ENCODE measurements around the gene STK24.

Gene STK24

DNA sequence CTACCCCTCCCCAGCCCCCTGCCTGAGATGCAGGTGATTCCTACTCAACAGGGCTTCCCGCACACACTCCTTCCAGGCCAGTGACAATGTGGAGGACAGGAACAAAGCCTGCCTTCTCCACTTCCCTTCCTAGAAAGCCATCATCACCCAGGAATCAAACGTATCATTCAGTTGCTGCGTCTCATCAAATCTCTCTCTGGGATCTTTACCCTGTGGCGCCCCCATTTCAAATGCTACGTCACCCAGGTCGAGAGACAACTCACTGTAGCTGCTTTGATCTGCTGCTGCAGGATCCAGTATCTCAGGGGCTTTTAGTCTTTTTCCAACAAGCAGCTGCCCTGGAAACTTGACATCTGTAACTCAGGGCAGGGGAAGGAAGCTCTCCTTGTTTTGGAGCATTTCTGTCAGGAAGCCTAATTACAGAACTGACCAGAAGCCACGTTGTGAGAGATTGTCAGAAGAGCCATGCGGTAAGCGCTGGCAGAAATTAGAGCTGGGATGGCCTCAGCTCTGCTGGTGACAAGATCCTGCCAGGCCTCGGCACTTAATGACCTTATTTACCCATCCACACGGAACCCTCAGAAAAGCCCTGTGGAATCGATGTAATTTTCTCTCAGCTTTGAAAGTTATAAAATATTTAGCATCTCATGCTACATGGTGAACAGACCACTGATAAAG lies 140.5 kb downstream of the STK24 start:
- Histone ChIP-seq H4K8ac (ENCODE audit: low read depth, low read length) (no peak overlapping the region), H2BK12ac (ENCODE audit: low read length) (no peak overlapping the region), H2BK120ac (ENCODE audit: low read depth, low read length) (no peak overlapping the region), H3K9me3 (replicated peaks in 1 of 2; ENCODE audit: control insufficient read depth in 2 of 2, insufficient read depth in 1 of 2, low read depth in 1 of 2, low read length in 2 of 2) (no peaks in the 10 kb centered on the region), H2AK5ac (ENCODE audit: low read depth, low read length) (no peak overlapping the region), H3K18ac (ENCODE audit: low read length) (no peak overlapping the region), H3K36me3 (replicated peaks in 1 of 2; ENCODE audit: control insufficient read depth in 2 of 2, insufficient read depth in 2 of 2, low read length in 2 of 2) (peaks cover 36 to 71% of the 10 kb centered on the region in 2 donors), H3K4ac (ENCODE audit: low read length) (no peak overlapping the region), H4K91ac (ENCODE audit: low read depth, low read length, poor library complexity) (no peak overlapping the region), H3K4me1 (ENCODE audit: control insufficient read depth in 2 of 2, insufficient read depth in 1 of 2, low read depth in 1 of 2, low read length in 2 of 2) (no peaks in the 10 kb centered on the region), H2BK5ac (ENCODE audit: low read length) (no peak overlapping the region), H2BK15ac (ENCODE audit: low read length) (no peak overlapping the region), H3K14ac (ENCODE audit: low read length) (no peak overlapping the region), H2AFZ (ENCODE audit: low read length) (no peak overlapping the region), H3K27me3 (ENCODE audit: control insufficient read depth in 3 of 3, insufficient read depth in 3 of 3, low read depth in 1 of 3, low read length in 3 of 3) (no peaks in the 10 kb centered on the region), H3K4me2 (ENCODE audit: insufficient read depth, low read length, poor library complexity, severe bottlenecking) (no peak overlapping the region), H3K4me3 (ENCODE audit: low read length in 2 of 2) (peak overlapping the region in 1 of 2 donors; percentile 19), H3K27ac (replicated peaks; ENCODE audit: low read length) (no peak overlapping the region), H3K23ac (ENCODE audit: low read depth, low read length, poor library complexity) (no peak overlapping the region), H3K79me1 (ENCODE audit: low read depth, low read length) (peaks cover 2% of the 10 kb centered on the region), H3K9ac (ENCODE audit: low read depth, low read length, poor library complexity) (no peak overlapping the region)
- WGBS, 2 donors (ENCODE audit: extremely low coverage in 2 of 2, insufficient read length in 2 of 2, insufficient replicate concordance in 1 of 2) = no CpG with 5 or more reads among the region's 12 CpGs
- no peak for DNase-seq (ENCODE audit: low spot score)

DNA sequence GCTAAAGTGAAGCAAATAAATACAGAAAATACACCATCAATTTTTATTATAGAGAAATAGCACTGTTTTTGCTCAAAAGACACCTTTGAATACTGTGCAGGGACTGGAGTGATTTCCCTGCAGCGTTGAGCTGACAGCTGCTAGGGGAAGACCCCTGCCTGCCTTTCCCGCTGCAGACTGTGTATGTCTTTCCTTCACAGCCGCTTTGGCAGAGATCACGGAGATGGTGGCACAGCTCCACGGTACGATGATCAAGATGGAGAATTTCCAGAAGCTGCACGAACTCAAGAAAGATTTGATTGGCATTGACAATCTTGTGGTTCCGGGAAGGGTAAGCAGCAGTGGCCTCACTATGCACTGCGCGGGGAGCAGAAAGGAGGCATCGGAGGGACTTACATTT lies 141.5 kb downstream of the STK24 start:
- H3K36me3 ChIP-seq (replicated peaks in 1 of 2; ENCODE audit: control insufficient read depth in 2 of 2, insufficient read depth in 2 of 2, low read length in 2 of 2) = peaks cover 30 to 69% of the 10 kb centered on the region in 2 donors

DNA sequence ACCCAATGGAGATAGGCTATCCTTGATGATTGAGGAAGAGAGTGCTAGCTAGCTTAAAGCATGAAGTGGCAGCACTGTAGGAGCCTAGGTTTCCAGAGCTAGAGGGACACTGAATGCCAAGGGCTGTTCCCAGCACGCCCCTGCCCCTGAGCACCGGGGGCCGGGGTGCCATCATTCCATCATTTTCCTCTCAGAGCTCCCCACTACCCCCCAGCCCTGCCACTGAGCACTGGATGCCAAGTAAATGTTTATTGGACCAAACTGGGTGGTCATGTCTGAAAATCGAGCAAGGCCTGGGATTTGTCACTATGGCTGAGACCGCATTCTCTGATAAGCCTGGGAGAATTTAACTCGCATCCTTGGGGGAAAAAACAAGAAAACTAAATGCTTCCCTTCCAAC lies 142.8 kb downstream of the STK24 start:
- H3K4me2 ChIP-seq (ENCODE audit: insufficient read depth, low read length, poor library complexity, severe bottlenecking) = no peak overlapping the region
- no CpG with 5 or more reads among the region's 6 CpGs for WGBS, 2 donors (ENCODE audit: extremely low coverage in 2 of 2, insufficient read length in 2 of 2, insufficient replicate concordance in 1 of 2)
- no peak overlapping the region for H3K9ac ChIP-seq (ENCODE audit: low read depth, low read length, poor library complexity)
- H3K4me1 ChIP-seq (ENCODE audit: control insufficient read depth in 2 of 2, insufficient read depth in 1 of 2, low read depth in 1 of 2, low read length in 2 of 2) = no peaks in the 10 kb centered on the region
- no peak overlapping the region for H2BK12ac ChIP-seq (ENCODE audit: low read length)
- no peak overlapping the region for H3K4me3 ChIP-seq (ENCODE audit: low read length in 2 of 2)
- no peak overlapping the region for H3K14ac ChIP-seq (ENCODE audit: low read length)
- no peak overlapping the region for H3K18ac ChIP-seq (ENCODE audit: low read length)
- H2BK5ac ChIP-seq (ENCODE audit: low read length) = no peak overlapping the region
- no peak overlapping the region for H3K27ac ChIP-seq (replicated peaks; ENCODE audit: low read length)
- no peak overlapping the region for H2BK15ac ChIP-seq (ENCODE audit: low read length)
- no peak overlapping the region for H4K91ac ChIP-seq (ENCODE audit: low read depth, low read length, poor library complexity)
- H3K23ac ChIP-seq (ENCODE audit: low read depth, low read length, poor library complexity) = no peak overlapping the region
- H3K79me1 ChIP-seq (ENCODE audit: low read depth, low read length) = no peaks in the 10 kb centered on the region
- no peak for DNase-seq (ENCODE audit: low spot score)
- H3K9me3 ChIP-seq (replicated peaks in 1 of 2; ENCODE audit: control insufficient read depth in 2 of 2, insufficient read depth in 1 of 2, low read depth in 1 of 2, low read length in 2 of 2) = no peaks in the 10 kb centered on the region
- H2AFZ ChIP-seq (ENCODE audit: low read length) = no peak overlapping the region
- H2AK5ac ChIP-seq (ENCODE audit: low read depth, low read length) = no peak overlapping the region
- H4K8ac ChIP-seq (ENCODE audit: low read depth, low read length) = no peak overlapping the region
- H3K27me3 ChIP-seq (ENCODE audit: control insufficient read depth in 3 of 3, insufficient read depth in 3 of 3, low read depth in 1 of 3, low read length in 3 of 3) = no peaks in the 10 kb centered on the region
- no peak overlapping the region for H3K4ac ChIP-seq (ENCODE audit: low read length)
- H3K36me3 ChIP-seq (replicated peaks in 1 of 2; ENCODE audit: control insufficient read depth in 2 of 2, insufficient read depth in 2 of 2, low read length in 2 of 2) = peaks cover 19 to 59% of the 10 kb centered on the region in 2 donors
- no peak overlapping the region for H2BK120ac ChIP-seq (ENCODE audit: low read depth, low read length)

More for the DNA sequence above, 141.5 kb downstream of the STK24 start:
- Histone ChIP-seq H3K4ac (ENCODE audit: low read length) (no peak overlapping the region), H4K91ac (ENCODE audit: low read depth, low read length, poor library complexity) (no peak overlapping the region), H3K27me3 (ENCODE audit: control insufficient read depth in 3 of 3, insufficient read depth in 3 of 3, low read depth in 1 of 3, low read length in 3 of 3) (no peaks in the 10 kb centered on the region), H3K4me3 (ENCODE audit: low read length in 2 of 2) (no peak overlapping the region), H2BK12ac (ENCODE audit: low read length) (no peak overlapping the region), H3K14ac (ENCODE audit: low read length) (no peak overlapping the region), H3K9me3 (replicated peaks in 1 of 2; ENCODE audit: control insufficient read depth in 2 of 2, insufficient read depth in 1 of 2, low read depth in 1 of 2, low read length in 2 of 2) (no peaks in the 10 kb centered on the region), H3K9ac (ENCODE audit: low read depth, low read length, poor library complexity) (no peak overlapping the region), H3K4me1 (ENCODE audit: control insufficient read depth in 2 of 2, insufficient read depth in 1 of 2, low read depth in 1 of 2, low read length in 2 of 2) (no peaks in the 10 kb centered on the region), H2AK5ac (ENCODE audit: low read depth, low read length) (no peak overlapping the region), H2BK15ac (ENCODE audit: low read length) (no peak overlapping the region), H2AFZ (ENCODE audit: low read length) (no peak overlapping the region), H3K79me1 (ENCODE audit: low read depth, low read length) (no peaks in the 10 kb centered on the region), H2BK120ac (ENCODE audit: low read depth, low read length) (no peak overlapping the region), H3K18ac (ENCODE audit: low read length) (no peak overlapping the region), H3K23ac (ENCODE audit: low read depth, low read length, poor library complexity) (no peak overlapping the region), H4K8ac (ENCODE audit: low read depth, low read length) (no peak overlapping the region), H2BK5ac (ENCODE audit: low read length) (no peak overlapping the region), H3K27ac (replicated peaks; ENCODE audit: low read length) (no peak overlapping the region), H3K4me2 (ENCODE audit: insufficient read depth, low read length, poor library complexity, severe bottlenecking) (no peak overlapping the region)
- WGBS, 2 donors (ENCODE audit: extremely low coverage in 2 of 2, insufficient read length in 2 of 2, insufficient replicate concordance in 1 of 2) = no CpG with 5 or more reads among the region's 11 CpGs
- DNase-seq (ENCODE audit: low spot score) = no peak

DNA sequence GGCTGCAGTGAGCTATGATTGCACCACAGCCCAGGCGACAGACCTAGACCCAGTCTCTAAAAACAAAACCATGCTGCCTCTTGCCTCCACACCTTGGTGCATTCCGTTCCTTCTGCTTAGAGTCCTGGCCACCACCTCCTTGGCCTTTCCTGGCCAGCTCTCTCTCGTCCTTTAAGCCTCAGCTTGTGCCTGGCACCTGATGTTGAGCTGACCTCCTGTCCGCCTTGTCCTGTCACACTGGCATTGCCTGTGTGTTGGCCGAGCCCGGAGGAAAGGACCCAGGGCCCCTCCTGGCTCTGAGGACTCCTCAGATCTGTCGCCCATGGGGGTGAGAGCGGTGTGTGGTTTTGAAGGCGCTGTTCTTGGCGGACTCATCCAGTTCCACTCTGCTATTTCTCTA lies 143.3 kb downstream of the STK24 start:
- H4K8ac ChIP-seq (ENCODE audit: low read depth, low read length) = no peak overlapping the region
- peak overlapping the region; percentile 39 for H3K18ac ChIP-seq (ENCODE audit: low read length)
- H3K9me3 ChIP-seq (replicated peaks in 1 of 2; ENCODE audit: control insufficient read depth in 2 of 2, insufficient read depth in 1 of 2, low read depth in 1 of 2, low read length in 2 of 2) = no peaks in the 10 kb centered on the region
- H3K14ac ChIP-seq (ENCODE audit: low read length) = no peak overlapping the region
- no peaks in the 10 kb centered on the region for H3K27me3 ChIP-seq (ENCODE audit: control insufficient read depth in 3 of 3, insufficient read depth in 3 of 3, low read depth in 1 of 3, low read length in 3 of 3)
- no peak overlapping the region for H2BK12ac ChIP-seq (ENCODE audit: low read length)
- no peak overlapping the region for H3K4me2 ChIP-seq (ENCODE audit: insufficient read depth, low read length, poor library complexity, severe bottlenecking)
- no CpG with 5 or more reads among the region's 10 CpGs for WGBS, 2 donors (ENCODE audit: extremely low coverage in 2 of 2, insufficient read length in 2 of 2, insufficient replicate concordance in 1 of 2)
- H2BK5ac ChIP-seq (ENCODE audit: low read length) = no peak overlapping the region
- DNase-seq (ENCODE audit: low spot score) = no peak
- H3K79me1 ChIP-seq (ENCODE audit: low read depth, low read length) = no peaks in the 10 kb centered on the region
- H2AFZ ChIP-seq (ENCODE audit: low read length) = no peak overlapping the region
- peaks cover 18 to 57% of the 10 kb centered on the region in 2 donors for H3K36me3 ChIP-seq (replicated peaks in 1 of 2; ENCODE audit: control insufficient read depth in 2 of 2, insufficient read depth in 2 of 2, low read length in 2 of 2)
- no peak overlapping the region for H3K4me3 ChIP-seq (ENCODE audit: low read length in 2 of 2)
- no peak overlapping the region for H3K9ac ChIP-seq (ENCODE audit: low read depth, low read length, poor library complexity)
- no peak overlapping the region for H2AK5ac ChIP-seq (ENCODE audit: low read depth, low read length)
- no peak overlapping the region for H3K27ac ChIP-seq (replicated peaks; ENCODE audit: low read length)
- H3K4me1 ChIP-seq (ENCODE audit: control insufficient read depth in 2 of 2, insufficient read depth in 1 of 2, low read depth in 1 of 2, low read length in 2 of 2) = no peaks in the 10 kb centered on the region
- H2BK120ac ChIP-seq (ENCODE audit: low read depth, low read length) = no peak overlapping the region
- no peak overlapping the region for H4K91ac ChIP-seq (ENCODE audit: low read depth, low read length, poor library complexity)
- H3K4ac ChIP-seq (ENCODE audit: low read length) = no peak overlapping the region
- no peak overlapping the region for H3K23ac ChIP-seq (ENCODE audit: low read depth, low read length, poor library complexity)
- no peak overlapping the region for H2BK15ac ChIP-seq (ENCODE audit: low read length)

All from neuronal stem cell (in vitro differentiated cells).